Skeletal muscle satellite cell (primary cell): ENCODE measurements around the gene REPIN1.

Experiments used
- H3K27me3 ChIP-seq: 2 replicates; pipeline ENCODE4 v1.7.0; 2013; ENCODE audit warnings: low read length; ENCODE audit not compliant: control insufficient read depth, insufficient read depth
- H3K36me3 ChIP-seq: 2 replicates; pipeline ENCODE4 v1.7.0; 2013; ENCODE audit warnings: mild to moderate bottlenecking, control low read depth, low read length; ENCODE audit not compliant: insufficient read depth
- H3K4me1 ChIP-seq: 2 replicates; pipeline ENCODE4 v1.7.0; 2013; ENCODE audit warnings: low read length; ENCODE audit not compliant: control insufficient read depth, insufficient read depth
- H3K4me2 ChIP-seq: 2 replicates; pipeline ENCODE4 v1.7.0; 2013; ENCODE audit warnings: mild to moderate bottlenecking, low read length
- H3K4me3 ChIP-seq: 2 replicates; pipeline ENCODE4 v1.7.0; 2013; ENCODE audit warnings: low read length
- H3K9ac ChIP-seq: 2 replicates; pipeline ENCODE4 v1.7.0; 2013; ENCODE audit warnings: mild to moderate bottlenecking, low read depth, low read length, moderate library complexity
- H3K9me3 ChIP-seq: replicated peaks from 2 replicates; pipeline ENCODE4 v1.7.0; 2013; ENCODE audit warnings: mild to moderate bottlenecking, control low read depth, low read length

Gene REPIN1

DNA sequence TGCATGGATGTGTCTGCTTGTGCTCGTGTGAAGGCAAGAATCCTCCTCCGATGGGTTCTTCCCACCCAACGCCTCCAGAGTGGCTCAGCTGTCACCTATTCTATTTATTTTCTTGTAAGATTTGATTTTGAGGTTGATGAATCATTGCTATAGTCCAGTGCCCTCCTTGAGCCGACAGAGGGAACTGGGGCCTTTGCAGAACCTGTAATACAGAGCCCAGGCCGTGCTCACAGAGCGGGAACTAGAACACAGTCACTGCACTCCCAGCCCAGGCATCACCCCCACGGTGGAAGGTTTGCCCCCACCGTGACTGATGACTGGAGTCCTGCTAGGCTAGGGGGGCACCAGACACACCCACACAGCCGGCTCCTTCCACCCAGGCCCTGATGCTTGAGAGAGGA is 29.2 kb upstream of the REPIN1 start:
- Histone ChIP-seq H3K4me2 (peak overlapping the region; percentile 63), H3K4me3 (no peak overlapping the region), H3K4me1 (peaks cover 13% of the 10 kb centered on the region), H3K27me3 (peaks cover 60% of the 10 kb centered on the region), H3K9ac (no peak overlapping the region), H3K9me3 (no peaks in the 10 kb centered on the region), H3K36me3 (no peaks in the 10 kb centered on the region)

DNA sequence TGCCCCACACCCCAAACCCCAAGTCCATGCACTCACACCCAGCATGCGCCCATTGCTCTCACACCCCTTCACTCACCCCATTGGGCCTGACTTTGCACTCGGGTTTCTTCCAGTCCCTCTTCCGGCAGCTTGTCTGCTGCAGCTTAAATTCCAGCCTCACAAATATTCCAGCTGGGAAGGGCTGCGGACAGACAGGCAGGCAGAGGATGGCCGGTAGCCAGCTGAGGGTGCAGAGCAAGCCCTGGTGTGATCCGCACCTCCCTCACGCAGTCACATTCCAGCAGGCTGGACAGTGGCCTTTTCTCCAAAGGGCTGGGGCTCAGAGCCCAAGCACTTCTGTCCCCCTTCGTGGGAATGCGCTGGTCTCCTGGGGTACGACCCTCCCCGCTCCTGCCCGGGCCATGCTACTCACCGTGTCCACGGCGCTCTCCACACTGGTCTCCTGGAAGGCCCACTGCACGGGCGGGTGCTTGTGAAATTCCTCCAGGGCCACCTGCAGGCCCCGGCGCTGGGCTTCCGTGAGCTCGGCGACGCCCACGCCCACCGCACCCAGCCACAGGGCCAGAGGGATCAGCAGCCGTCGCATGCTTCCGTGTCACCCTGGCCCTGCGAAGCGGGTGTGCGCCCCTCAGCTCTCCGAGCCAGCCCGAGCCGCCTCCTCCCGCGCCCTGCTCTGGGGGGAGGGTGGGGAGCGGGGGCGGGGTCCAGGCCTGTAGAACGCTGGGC is 28.4 kb upstream of the REPIN1 start:
- no peak overlapping the region for H3K9ac ChIP-seq
- no peaks in the 10 kb centered on the region for H3K36me3 ChIP-seq
- H3K4me3 ChIP-seq = peak overlapping the region; percentile 49
- H3K9me3 ChIP-seq = no peaks in the 10 kb centered on the region
- peak overlapping the region; percentile 63 for H3K4me2 ChIP-seq
- H3K4me1 ChIP-seq = peaks cover 13% of the 10 kb centered on the region
- peaks cover 60% of the 10 kb centered on the region for H3K27me3 ChIP-seq

DNA sequence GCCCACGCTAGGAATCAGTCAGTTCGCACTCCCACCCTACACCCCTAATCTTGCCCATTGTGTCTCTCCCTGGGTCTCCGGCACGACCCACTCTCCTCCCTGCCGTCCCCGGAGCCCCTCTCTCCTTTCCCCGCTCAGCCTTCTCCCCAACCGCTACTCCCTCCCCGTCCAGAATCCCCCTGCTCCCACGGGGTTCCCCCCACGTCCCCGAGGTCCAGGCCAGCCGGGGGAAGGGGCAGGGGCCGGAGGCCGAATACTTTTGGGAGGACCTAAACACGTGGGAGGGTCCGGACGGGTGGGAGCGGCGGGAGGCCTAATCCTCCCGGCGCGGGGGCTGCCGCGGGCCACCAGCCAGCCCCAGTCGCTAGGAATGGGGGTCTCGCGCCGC is 27.8 kb upstream of the REPIN1 start:
- no peak overlapping the region for H3K4me3 ChIP-seq
- H3K4me1 ChIP-seq = peaks cover 13% of the 10 kb centered on the region
- H3K4me2 ChIP-seq = no peak overlapping the region
- no peaks in the 10 kb centered on the region for H3K36me3 ChIP-seq
- no peak overlapping the region for H3K9ac ChIP-seq
- H3K9me3 ChIP-seq = no peaks in the 10 kb centered on the region
- peaks cover 60% of the 10 kb centered on the region for H3K27me3 ChIP-seq

DNA sequence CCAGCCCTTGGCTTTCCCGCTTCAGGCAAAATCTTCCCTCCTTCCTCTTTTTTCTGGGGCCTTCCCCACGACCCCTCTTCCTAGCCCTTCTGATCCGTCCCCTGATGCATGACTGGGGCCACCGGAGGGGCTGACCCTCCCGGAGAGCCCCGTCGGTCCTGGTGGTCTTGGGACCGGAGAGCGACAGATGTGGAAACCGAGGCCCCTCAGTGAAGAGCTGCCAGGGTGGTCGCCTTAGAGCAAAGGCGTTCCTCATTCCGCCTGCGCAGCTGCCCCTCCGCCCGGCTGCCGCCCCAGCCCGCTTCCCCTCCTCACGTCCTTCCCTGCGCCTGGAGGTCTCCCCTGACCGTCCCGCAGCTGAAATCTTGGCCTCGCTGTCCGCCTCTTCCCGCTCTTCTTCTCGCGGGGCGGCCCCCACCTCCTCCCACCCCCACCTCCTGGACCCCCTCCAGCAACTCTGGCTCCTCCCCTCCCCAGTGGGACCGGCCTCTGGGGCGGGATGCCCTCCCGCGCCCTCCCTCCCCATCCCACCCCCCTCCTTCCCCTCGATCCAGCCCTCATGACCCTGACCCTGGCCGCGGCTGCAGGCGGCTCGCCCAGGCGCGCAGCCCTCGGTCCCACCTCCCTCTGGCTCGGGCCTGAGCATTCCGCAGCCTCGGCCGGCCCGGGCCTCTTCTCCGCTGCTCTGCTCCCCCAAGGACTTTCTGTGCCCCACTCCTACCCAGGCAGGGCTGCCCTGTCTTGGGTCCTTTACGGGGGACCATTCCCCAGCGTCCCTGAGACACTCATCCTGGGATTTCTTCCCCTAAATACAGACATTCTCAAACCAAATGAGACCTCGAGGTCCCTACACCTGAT is 27.1 kb upstream of the REPIN1 start, which contains the start of gene RARRES2:
RARRES2 (minus strand) TSS at position 367 of the 858 bp plus-strand sequence. CDS start 1,020 bp downstream, outside the sequence.
- H3K9me3 ChIP-seq = no peaks in the 10 kb centered on the region
- H3K36me3 ChIP-seq = no peaks in the 10 kb centered on the region
- peak within 1 kb of the TSS; percentile 63 for H3K4me2 ChIP-seq
- H3K27me3 ChIP-seq = peaks cover 60% of the 10 kb centered on the region
- no peak within 1 kb of the TSS for H3K4me3 ChIP-seq
- no peak within 1 kb of the TSS for H3K9ac ChIP-seq
- peaks cover 13% of the 10 kb centered on the region for H3K4me1 ChIP-seq

DNA sequence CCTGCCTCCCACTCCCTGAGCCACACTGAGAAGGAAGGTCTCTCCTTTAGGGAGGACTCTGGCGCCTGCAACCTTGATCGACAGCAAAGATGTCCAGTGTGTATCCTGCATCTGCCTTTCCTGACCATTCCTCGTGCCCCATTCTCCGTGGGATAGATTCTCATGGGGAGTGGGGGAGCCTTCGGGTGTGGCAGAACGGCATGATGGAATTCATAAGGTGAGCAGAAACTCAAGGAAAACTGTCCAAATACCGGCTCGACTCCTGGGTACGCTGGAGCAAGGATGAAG is 26.6 kb upstream of the REPIN1 start:
- Histone ChIP-seq H3K4me2 (no peak overlapping the region), H3K9me3 (no peaks in the 10 kb centered on the region), H3K36me3 (no peaks in the 10 kb centered on the region), H3K4me3 (no peak overlapping the region), H3K9ac (no peak overlapping the region), H3K4me1 (peaks cover 13% of the 10 kb centered on the region), H3K27me3 (peaks cover 60% of the 10 kb centered on the region)

DNA sequence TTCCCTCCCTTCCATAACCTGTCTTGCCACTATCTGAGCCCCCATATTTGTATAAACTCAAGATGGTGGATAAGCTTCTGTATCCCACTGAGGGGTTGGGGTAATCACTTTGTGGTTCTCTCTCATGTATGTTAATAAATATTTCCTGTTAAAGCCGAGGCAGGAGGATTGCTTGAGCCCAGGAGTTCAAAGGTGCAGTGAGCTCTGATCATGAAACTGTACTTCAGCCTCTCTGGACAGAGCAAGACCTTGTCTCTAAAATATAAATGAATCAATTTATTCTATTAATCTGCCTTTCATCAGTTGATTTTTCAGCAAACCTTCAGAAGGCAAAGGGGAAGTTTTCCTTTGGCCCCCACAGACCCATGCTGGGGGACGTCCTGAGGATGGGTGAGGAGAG is 25.4 kb upstream of the REPIN1 start:
- H3K4me2 ChIP-seq = no peak overlapping the region
- H3K36me3 ChIP-seq = no peaks in the 10 kb centered on the region
- H3K9me3 ChIP-seq = no peaks in the 10 kb centered on the region
- H3K4me3 ChIP-seq = no peak overlapping the region
- peaks cover 54% of the 10 kb centered on the region for H3K27me3 ChIP-seq
- peaks cover 13% of the 10 kb centered on the region for H3K4me1 ChIP-seq
- H3K9ac ChIP-seq = no peak overlapping the region

DNA sequence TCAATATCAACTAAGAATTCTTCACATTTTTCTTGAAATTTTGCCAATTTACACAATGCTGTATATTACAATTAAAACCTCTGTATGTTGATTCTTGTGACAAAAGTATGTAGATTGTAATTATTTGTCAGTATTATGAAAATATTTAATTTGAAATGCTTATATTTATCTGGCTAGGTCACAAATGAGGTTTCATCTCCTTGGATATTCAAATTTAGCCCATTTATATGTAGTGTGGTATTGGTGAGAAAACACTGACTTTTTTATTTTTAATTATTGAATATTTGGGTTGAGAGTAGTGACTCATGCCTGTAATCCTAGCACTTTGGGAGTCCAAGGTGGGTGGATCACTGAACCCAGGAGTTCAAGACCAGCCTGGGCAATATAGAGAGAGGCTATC is 24.3 kb upstream of the REPIN1 start:
- Histone ChIP-seq H3K4me3 (no peak overlapping the region), H3K4me2 (no peak overlapping the region), H3K4me1 (peaks cover 10% of the 10 kb centered on the region), H3K36me3 (no peaks in the 10 kb centered on the region), H3K9ac (no peak overlapping the region), H3K9me3 (no peaks in the 10 kb centered on the region), H3K27me3 (peaks cover 46% of the 10 kb centered on the region)

DNA sequence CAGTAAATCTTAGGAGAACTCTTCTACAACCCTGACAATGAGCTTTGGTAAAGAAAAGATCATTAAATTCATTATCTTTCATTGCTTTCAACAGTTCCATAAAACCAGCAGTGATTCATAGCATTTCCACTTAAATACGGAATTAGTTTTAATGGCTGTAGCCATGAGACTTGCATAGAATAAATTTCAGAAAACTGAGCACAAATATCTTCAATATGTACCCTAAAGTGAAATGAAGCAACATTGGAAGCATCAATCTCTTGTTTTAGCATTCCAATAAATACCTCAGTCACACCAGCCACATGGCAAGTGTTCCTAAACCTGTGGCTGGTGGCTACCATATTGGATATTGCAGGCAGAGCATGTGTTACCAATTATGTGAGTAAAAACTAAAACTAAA is 23.6 kb upstream of the REPIN1 start:
- peaks cover 4% of the 10 kb centered on the region for H3K4me1 ChIP-seq
- no peaks in the 10 kb centered on the region for H3K9me3 ChIP-seq
- H3K36me3 ChIP-seq = no peaks in the 10 kb centered on the region
- no peak overlapping the region for H3K4me3 ChIP-seq
- no peak overlapping the region for H3K9ac ChIP-seq
- no peak overlapping the region for H3K4me2 ChIP-seq
- H3K27me3 ChIP-seq = peaks cover 40% of the 10 kb centered on the region

DNA sequence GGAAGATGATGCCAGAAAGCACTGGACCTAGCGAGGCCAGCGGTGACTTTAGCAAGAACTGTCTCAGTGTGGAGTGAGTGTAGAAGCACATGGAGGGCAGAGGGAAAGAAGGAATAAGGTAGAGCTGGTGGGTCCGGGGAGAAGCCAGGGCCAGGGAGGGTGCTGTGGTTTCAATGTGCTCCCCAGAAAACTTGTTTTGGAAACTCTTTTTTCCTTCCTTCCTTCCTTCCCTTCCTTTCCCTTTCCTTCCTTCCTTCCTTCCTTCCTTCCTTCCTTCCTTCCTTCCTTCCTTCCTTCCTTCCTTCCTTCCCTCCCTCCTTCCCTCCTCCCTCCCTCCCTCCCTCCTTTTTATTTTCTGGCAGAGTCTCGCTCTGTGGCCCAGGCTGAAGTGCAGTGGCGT is 21.7 kb upstream of the REPIN1 start:
- Histone ChIP-seq H3K36me3 (no peaks in the 10 kb centered on the region), H3K4me3 (no peak overlapping the region), H3K27me3 (peaks cover 30% of the 10 kb centered on the region), H3K9ac (no peak overlapping the region), H3K9me3 (no peaks in the 10 kb centered on the region), H3K4me2 (no peak overlapping the region), H3K4me1 (no peaks in the 10 kb centered on the region)

DNA sequence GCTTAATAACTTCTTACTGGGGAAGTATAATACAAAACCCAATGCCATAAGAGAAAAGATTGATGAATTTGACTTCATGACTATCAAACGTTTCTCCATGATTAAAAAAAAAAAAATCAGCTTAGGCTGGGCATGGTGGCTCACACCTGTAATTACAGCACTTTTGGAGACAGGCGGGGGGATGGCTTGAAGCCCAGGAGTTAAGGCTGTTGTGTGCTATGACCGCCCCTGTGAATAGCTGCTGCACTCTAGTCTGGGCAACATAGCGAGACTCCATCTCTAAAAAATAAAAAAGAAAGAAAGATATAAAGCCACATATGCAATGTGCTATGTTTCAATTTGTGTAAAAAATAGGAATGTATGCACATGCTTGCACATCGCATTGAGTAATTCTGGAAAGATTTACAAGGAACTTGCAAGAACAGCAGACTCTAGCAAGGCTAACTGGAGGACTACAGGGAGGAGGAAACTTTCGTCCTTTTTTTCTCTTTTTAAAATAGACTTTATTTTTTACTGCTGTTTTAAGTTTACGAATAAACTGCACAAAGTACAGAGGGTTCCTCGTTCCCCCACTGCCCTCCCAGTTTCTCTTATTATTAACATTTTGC is 16.9 kb upstream of the REPIN1 start:
- Histone ChIP-seq H3K36me3 (no peaks in the 10 kb centered on the region), H3K4me2 (no peak overlapping the region), H3K9ac (no peak overlapping the region), H3K9me3 (no peaks in the 10 kb centered on the region), H3K27me3 (peaks cover 9% of the 10 kb centered on the region), H3K4me1 (no peaks in the 10 kb centered on the region), H3K4me3 (no peak overlapping the region)

DNA sequence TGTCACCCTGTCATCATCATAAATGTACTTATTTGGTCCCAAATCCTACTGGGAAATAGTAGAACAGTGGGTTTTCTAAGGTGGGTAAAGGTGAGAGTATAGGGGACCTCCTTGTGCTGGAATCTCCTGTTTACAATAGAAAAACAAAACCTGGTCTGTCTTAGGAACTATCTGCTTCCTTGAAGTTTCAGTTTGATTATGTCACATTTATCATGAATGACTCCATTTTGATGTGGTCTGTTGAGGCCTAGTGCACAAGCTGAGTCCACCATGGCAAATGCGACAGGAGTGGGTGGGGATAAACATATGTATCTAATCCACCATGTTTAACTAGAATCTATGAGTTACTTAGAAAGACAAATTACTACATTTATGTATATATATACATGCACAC is 13.0 kb upstream of the REPIN1 start:
- Histone ChIP-seq H3K9me3 (no peaks in the 10 kb centered on the region), H3K27me3 (peaks cover 4% of the 10 kb centered on the region), H3K9ac (no peak overlapping the region), H3K4me1 (peaks cover 4% of the 10 kb centered on the region), H3K4me2 (no peak overlapping the region), H3K36me3 (no peaks in the 10 kb centered on the region), H3K4me3 (no peak overlapping the region)
